GM12892 (cell line): ENCODE measurements around the gene BRMS1. TPM values are rescaled to one million over a fixed set of nuclear protein-coding genes. Genes with fewer than 3 reads are reported as not detected.
"Not testable (repeated sequence)": the region's sequence is repeated elsewhere in the genome, so short reads cannot be mapped to it uniquely, and the experiment has no call there.

Experiments used
- DNase-seq: peaks from one replicate; pipeline ENCODE4 v3.0.0; 2011; ENCODE audit not compliant: insufficient read length
- FAIRE-seq: peaks from 2 replicates; lab custom pipeline; 2011; peaks lifted over from hg19 to GRCh38; lab: Jason Lieb, UNC
- POLR2A ChIP-seq: IDR thresholded peaks from 2 replicates; pipeline ENCODE4 v1.6.1; 2011; ENCODE audit warnings: low read depth, low read length, control low read depth
- POLR2AphosphoS5 ChIP-seq: IDR thresholded peaks from 2 replicates; pipeline ENCODE4 v1.6.1; 2011; ENCODE audit warnings: low read depth, low read length, control low read depth
- TAF1 ChIP-seq: IDR thresholded peaks from 2 replicates; pipeline ENCODE4 v1.6.1; 2011; ENCODE audit warnings: low read depth, mild to moderate bottlenecking, control low read depth, low read length, borderline replicate concordance
- polyA plus RNA-seq: library from polyadenylated mRNA; unstranded; fragments of >200 nt; gene quantifications from one replicate; pipeline ENCODE4 v1.2.1, GENCODE V29; 2012; ENCODE audit warnings: missing spikeins, inconsistent platforms; ENCODE audit not compliant: missing spikeins

BRMS1 gene
- polyA plus RNA-seq: 24.6 TPM

DNA sequence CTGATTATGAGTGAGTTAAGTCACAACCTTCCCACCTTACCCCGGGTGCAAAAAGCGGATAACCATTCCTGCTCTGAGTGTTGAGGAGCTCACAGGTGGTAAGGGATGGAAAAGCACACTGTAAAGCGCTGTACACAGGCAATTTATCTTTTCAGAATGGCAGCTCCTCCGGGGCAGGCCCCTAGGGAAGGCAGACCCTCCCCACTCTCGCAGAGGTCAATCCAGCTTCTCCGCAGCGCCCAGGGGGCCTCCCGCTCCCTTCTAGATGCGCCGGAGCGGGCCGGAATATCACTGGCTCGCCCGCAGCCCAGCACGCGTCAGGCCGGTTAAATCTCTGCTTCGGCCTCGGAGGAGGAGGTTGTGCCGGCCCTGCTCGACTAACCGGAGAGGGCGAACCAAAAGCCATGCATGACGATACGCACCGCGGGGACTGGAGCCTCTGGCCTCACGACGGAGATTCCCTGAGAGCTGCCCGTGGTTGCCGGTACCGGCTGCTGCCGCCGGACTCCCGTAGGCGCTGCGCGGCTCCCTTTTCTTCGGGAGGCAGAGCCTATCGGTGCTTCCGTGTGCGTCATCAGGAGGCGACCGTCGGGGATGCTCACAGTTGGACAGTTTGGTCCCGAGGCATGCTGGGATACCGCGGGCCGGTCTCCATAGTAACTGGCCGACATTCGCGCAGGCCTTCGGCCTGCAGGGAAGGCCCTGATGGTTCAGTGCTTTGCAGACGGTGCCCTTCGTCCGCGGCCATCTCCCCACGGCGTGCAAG is at the start of gene BRMS1:
TSS of gene BRMS1 (minus strand) at position 555 of the 766 bp plus-strand sequence. CDS start 2,870 bp downstream, outside the sequence.
- DNase-seq (peak; percentile 97), FAIRE-seq (peak; percentile 99)
- TF ChIP-seq POLR2A (peak; percentile 97), TAF1 (peak; percentile 66; the same call in 1 of the 2 replicates), POLR2AphosphoS5 (peak; percentile 94)

DNA sequence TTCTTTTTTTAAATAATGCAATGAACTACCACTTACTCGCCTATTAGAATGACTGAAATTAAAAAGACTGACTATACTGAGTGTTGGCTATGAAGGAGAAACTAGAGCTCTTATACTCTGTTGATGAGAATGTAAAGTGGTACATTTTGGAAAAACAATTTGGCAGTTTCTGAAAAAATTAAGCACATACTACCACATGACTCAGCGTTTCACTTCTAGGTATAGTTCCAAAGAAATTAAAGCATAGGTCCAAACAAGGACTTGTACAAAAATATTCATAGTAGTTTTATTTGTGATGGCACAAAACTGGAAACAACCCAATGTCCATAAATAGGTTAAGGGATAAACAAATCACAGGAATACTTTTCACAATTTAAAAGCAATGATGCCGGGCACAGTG is 49.0 kb upstream of the BRMS1 start:
- DNase-seq (no peak), FAIRE-seq (no peak)
- TF ChIP-seq TAF1 (no peak), POLR2AphosphoS5 (no peak), POLR2A (no peak)

GRCh38 chr11:66391322-66391721 is 46.4 kb upstream of the BRMS1 start:
- DNase-seq (no peak), FAIRE-seq (no peak)
- TF ChIP-seq POLR2A: no peak
- TF ChIP-seq TAF1: no peak
- TF ChIP-seq POLR2AphosphoS5: no peak

DNA sequence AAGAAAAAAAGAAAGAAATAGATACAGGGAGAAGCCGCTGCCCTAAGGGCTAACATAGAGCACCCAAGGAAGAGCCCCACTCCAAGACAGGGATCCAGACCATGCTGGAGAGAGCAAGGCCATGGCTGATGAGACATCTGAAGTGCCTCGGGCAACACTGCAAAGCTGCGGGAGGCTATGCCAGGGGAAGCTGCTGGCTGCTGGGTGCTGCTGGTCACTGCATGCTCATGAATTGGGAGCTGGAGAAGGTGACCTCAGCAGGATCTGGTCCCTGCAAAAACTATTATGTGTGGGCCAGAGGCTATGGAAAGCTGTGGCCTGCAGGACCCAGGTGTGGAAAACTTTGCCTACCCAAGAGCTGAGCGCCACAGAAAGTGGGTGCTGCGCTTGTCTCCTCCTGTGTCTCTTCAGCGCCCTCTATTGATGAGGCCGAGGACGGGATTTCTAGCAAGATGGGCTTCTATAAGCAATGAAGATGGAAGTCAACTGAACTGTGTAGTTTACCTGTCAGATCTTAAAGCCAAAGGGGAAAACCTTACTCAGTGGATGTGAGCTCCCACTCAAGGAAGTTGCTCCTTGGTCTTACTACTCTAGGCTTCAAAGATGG is 44.0 kb upstream of the BRMS1 start:
- no peak for TF ChIP-seq POLR2AphosphoS5
- TF ChIP-seq POLR2A: no peak
- TF ChIP-seq TAF1: no peak
- peak; percentile 58 for FAIRE-seq
- no peak for DNase-seq

GRCh38 chr11:66386171-66387069 is 41.5 kb upstream of the BRMS1 start:
- peak; percentile 21 for DNase-seq
- TF ChIP-seq POLR2AphosphoS5 (no peak), POLR2A (no peak), TAF1 (no peak)
- FAIRE-seq: peak; percentile 88

DNA sequence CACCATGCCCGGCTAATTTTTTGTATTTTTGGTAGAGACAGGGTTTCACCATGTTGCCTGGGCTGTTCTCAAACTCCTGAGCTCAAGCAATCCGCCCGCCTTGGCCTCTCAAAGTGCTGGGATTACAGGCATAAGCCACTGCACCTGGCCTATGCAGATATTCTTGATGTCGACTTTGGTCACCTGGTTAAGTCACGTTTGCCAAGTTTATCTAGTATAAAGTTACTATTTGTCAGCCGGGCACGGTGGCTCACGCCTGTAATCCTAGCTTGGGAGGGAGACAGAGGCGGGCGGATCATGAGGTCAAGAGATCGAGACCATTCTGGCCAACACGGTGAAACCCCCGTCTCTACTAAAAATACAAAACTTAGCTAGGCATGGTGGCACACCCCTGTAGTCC is 39.4 kb upstream of the BRMS1 start:
- not testable (repeated sequence) for DNase-seq, FAIRE-seq

DNA sequence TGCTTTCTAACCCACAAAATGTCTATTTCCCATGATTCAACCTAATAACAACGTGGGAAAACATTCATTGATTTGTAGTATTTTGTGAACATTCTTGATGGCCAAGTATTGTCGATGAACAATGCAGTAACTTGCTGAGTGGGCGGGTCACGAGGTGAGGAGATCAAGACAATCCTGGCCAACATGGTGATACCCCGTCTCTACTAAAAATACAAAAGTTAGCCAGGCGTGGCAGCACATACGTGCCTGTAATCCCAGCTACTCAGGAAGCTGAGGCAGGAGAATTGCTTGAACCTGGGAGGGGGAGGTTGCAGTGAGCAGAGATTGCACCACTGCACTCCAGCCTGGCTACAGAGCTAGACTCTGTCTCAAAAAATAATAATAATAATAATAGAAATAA is 35.4 kb upstream of the BRMS1 start:
- not testable (repeated sequence) for DNase-seq, FAIRE-seq

DNA sequence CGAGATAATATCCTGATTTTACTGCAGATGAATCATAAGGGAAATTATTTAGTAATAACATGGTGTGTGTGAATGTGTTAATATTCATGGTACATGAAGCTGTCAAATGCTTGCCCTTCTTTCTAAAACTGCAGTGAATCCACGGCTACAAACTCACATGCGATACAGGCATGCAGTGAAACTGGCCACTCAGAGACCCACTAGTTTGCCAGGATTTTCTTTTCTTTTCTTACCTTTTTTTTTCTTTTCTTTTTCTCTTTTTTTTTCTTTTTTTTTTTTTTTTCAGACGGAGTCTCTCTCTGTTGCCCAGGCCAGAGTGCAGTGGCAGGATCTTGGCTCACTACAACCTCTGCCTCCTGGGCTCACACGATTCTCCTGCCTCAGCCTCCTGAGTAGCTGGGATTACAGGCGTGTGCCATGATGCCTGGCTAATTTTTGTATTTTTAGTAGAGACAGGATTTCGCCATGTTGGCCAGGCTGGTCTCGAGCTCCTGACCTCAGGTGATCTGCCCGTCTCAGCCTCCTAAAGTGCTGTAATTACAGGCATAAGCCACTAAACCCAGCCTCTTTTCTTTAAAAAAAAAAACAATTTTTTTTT is 28.9 kb upstream of the BRMS1 start:
- FAIRE-seq: not testable (repeated sequence)

DNA sequence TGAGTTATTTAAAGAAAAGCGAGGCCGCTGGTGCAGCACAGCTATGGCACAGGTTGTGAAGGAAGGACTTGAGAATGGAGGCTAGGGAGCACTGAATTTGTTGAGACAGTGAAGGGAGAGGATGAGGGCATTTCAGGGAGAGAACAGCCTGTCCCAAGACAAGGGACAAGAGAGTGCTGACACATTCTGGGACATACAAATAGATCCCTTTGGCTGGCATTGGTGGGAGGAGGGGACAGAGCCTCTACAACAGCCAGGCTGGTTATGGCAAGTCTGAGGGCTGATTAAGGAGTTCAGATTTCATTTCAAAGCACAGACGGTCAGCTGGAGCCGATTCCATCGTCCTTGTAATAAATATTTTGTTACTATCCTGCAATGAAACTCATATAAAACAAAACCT is 28.4 kb upstream of the BRMS1 start:
- TF ChIP-seq POLR2A (no peak), POLR2AphosphoS5 (no peak), TAF1 (no peak)
- no peak for DNase-seq

More for the DNA sequence above, 28.9 kb upstream of the BRMS1 start:
- not testable (repeated sequence) for DNase-seq

DNA sequence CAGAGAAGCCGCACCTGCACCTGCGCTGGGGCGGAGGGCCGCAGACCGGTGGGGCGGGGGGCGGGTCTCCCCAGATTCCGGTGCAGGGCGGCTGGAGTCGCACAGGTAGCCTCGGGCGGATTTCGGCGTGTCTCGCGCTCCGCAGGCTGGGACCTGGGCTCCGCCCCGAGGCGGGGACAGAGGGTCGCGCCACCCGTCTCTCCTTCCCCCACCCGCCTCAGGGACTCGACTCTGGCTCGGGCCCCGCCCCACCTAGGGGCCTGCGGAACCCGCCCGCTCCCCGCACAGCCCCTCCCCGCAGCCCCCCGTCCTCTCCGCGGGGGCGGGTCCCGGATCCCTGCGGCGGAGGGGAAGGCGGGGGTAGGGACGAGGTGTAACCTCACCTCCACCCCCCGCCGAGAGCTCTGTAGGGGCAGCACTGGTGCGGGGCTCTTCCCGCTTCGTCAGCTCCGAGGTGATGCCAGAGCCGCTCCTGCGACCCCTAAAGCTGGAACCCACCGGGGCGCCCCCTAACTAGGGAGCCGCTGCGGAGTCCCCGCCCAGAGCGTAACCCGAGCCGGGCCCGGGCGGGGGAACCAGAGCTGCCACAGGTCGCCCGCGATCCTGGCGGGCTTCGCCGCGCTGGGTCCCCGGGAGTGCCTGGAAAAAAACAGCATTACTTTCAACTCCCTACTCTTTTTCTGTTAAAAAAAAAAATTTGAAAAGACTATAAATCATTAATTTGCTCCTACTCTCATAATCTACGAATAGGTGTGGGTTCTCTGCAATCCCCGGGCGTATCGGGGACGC is 26.9 kb upstream of the BRMS1 start, which contains the start of gene SLC29A2:
TSS of gene SLC29A2 (minus strand) at position 134 of the 789 bp plus-strand sequence. CDS start 169 bp downstream, outside the sequence.
- DNase-seq: peak; percentile 73
- no peak for TF ChIP-seq POLR2A
- TF ChIP-seq TAF1: no peak
- TF ChIP-seq POLR2AphosphoS5: no peak

More for the DNA sequence above, 28.4 kb upstream of the BRMS1 start:
- FAIRE-seq: peak; percentile 5

More for the DNA sequence above, 26.9 kb upstream of the BRMS1 start, which contains the start of gene SLC29A2:
- FAIRE-seq: peak; percentile 48
